Endothelial cell (in vitro differentiated cells): Measurements from ENCODE around the gene MAN1A1. TPM values are rescaled to one million over a fixed set of nuclear protein-coding genes. Genes with fewer than 3 reads are reported as not detected.

ENCODE experiments used
- DNase-seq: peaks from one replicate; pipeline ENCODE4 v3.0.0; 2021; ENCODE audit warnings: low spot score
- H3K27ac Mint-ChIP-seq: one replicate; pipeline ENCODE4 v1.8.0; 2021; ENCODE audit warnings: mixed read lengths, inconsistent platforms; ENCODE audit not compliant: unreplicated experiment
- H3K27me3 Mint-ChIP-seq: one replicate; pipeline ENCODE4 v1.8.0; 2021; ENCODE audit warnings: mild to moderate bottlenecking, moderate library complexity, mixed read lengths, inconsistent platforms; ENCODE audit not compliant: unreplicated experiment
- H3K36me3 Mint-ChIP-seq: one replicate; pipeline ENCODE4 v1.8.0; 2021; ENCODE audit warnings: mild to moderate bottlenecking, low read depth, mixed read lengths, inconsistent platforms; ENCODE audit not compliant: unreplicated experiment
- H3K4me1 Mint-ChIP-seq: one replicate; pipeline ENCODE4 v1.8.0; 2021; ENCODE audit warnings: mild to moderate bottlenecking, mixed read lengths, inconsistent platforms; ENCODE audit not compliant: unreplicated experiment
- H3K4me3 Mint-ChIP-seq: one replicate; pipeline ENCODE4 v1.8.0; 2021; ENCODE audit warnings: mild to moderate bottlenecking, mixed read lengths, inconsistent platforms; ENCODE audit not compliant: unreplicated experiment
- H3K9me3 Mint-ChIP-seq: one replicate; pipeline ENCODE4 v1.8.0; 2021; ENCODE audit warnings: mixed read lengths, inconsistent platforms; ENCODE audit not compliant: unreplicated experiment
- total RNA-seq: library from RNA; stranded (reverse); fragmentation: NEBNext Ultra II Directional; extraction: Animal tissue kit (Norgen Biotek cat#: 25700); gene quantifications from one replicate; pipeline ENCODE4 v1.2.1, GENCODE V29; 2021; ENCODE audit not compliant: unreplicated experiment
- TF ChIP-seq, protein P1 (sequence below): fragments of 200-600 bp; sonication (generic); IDR thresholded peaks from one replicate; pipeline ENCODE4 v1.5.0; 2021; ENCODE audit warnings: antibody characterized with exemption; ENCODE audit not compliant: unreplicated experiment

The MAN1A1 gene
- total RNA-seq, 1 donor from 2014 or later, result 34.4 TPM

DNA sequence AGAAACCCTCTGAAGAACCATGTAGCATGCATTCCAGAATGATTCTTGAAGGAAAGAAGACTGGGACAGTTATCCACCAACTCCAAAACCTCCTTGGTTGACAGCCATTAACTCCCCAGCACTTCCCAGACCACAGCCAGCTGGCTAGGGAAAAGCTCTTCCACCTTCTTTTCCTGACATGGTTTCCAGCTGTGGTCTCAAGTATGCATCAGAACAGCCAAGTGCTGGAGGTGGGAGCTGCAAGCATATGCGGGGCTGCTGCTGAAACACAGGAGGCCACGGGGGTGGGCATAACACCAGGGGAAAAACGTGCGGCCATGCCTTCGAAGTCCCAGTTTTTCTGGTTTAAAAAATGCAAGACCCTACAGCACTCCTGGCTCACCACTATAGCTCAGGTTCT is 163.1 kb downstream of the MAN1A1 start:
- Mint-ChIP-seq H3K4me3 (no peak overlapping the region), H3K4me1 (peaks cover 65% of the 10 kb centered on the region), H3K9me3 (no peaks in the 10 kb centered on the region), H3K36me3 (peaks cover 14% of the 10 kb centered on the region), H3K27me3 (peaks cover 13% of the 10 kb centered on the region), H3K27ac (peak overlapping the region; percentile 73)
- TF ChIP-seq, protein P1, sequence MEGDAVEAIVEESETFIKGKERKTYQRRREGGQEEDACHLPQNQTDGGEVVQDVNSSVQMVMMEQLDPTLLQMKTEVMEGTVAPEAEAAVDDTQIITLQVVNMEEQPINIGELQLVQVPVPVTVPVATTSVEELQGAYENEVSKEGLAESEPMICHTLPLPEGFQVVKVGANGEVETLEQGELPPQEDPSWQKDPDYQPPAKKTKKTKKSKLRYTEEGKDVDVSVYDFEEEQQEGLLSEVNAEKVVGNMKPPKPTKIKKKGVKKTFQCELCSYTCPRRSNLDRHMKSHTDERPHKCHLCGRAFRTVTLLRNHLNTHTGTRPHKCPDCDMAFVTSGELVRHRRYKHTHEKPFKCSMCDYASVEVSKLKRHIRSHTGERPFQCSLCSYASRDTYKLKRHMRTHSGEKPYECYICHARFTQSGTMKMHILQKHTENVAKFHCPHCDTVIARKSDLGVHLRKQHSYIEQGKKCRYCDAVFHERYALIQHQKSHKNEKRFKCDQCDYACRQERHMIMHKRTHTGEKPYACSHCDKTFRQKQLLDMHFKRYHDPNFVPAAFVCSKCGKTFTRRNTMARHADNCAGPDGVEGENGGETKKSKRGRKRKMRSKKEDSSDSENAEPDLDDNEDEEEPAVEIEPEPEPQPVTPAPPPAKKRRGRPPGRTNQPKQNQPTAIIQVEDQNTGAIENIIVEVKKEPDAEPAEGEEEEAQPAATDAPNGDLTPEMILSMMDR, result no peak
- DNase-seq, result peak; percentile 5

DNA sequence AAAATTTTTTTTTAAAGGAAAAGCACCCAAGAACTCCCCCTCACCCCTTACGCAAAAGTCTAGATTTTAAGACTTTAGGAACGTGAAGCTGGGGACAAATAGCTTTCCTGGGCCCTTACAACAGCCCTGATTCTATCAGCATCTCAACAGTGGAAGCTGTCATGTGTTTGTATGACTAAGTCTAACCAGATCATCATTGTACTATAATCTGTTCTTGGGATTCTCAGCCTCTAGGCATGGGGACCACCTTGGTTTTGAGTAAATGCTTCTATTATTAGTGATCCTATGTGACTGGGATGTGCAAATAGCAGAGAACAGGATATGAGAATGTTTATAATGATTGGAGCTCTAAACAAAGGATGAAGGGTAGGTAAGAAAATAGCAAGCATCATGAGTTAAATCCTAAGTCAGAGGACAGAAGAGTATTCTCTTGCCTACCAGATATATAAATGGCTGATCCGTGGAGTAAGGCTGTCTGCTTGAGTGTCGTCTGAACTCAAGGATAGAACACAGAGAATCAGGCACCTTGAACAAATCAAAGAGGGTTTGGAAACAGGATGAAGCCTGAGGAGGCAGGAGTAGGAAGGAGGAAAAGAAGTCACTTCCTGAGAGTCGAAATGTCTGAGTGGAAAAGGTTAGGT is 165.4 kb downstream of the MAN1A1 start:
- TF ChIP-seq, protein P1, result no peak
- Mint-ChIP-seq H3K4me1 (peaks cover 59% of the 10 kb centered on the region), H3K36me3 (peaks cover 22% of the 10 kb centered on the region), H3K4me3 (peak overlapping the region; percentile 39), H3K27ac (peak overlapping the region; percentile 90), H3K9me3 (no peaks in the 10 kb centered on the region), H3K27me3 (peaks cover 11% of the 10 kb centered on the region)
- no peak for DNase-seq

DNA sequence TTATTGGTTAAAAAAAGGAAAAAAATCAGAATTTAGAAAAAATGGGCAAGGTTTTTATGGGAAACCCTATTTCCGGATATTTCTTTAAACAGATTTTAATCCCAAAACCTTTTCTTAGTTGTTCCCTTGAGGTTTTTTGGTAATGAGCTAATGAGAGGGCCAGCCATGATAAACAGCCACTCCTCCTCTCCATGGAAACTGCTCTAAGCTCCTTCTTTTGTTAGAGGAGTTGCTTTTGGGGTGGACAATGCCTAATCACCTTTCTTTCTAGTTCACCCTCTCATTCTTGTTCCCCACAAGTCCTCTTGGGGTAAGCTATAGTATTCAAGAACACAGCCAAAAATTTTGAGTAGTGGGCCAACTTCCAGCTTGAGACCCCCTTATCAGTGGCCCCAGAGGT is 166.1 kb downstream of the MAN1A1 start:
- H3K36me3 Mint-ChIP-seq, result peaks cover 22% of the 10 kb centered on the region
- DNase-seq, result no peak
- TF ChIP-seq, protein P1, result no peak

DNA sequence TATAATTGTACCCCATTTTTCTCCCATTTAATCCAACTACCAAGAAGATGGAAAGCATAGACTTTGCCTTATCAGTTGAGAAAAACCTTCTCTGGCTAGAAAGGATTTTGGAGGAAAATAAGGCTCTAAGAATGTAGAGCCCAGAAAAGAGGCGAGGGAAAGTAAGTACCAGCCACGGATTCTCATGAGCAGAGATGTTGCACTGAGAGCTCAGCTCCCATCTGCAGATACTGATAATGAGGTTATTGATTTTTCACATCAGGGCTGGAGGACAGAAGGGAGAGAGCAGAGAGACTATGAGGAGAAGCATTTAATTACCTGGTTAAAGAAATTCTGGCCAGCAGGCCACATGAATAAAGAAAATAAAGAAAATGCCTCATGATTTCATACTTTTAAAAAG is 166.7 kb downstream of the MAN1A1 start:
- Mint-ChIP-seq H3K4me1 (peaks cover 52% of the 10 kb centered on the region), H3K36me3 (peaks cover 19% of the 10 kb centered on the region), H3K27me3 (peaks cover 11% of the 10 kb centered on the region), H3K27ac (peak overlapping the region; percentile 49), H3K4me3 (no peak overlapping the region), H3K9me3 (no peaks in the 10 kb centered on the region)
- TF ChIP-seq, protein P1, result no peak
- no peak for DNase-seq

More for the DNA sequence above, 166.1 kb downstream of the MAN1A1 start:
- Mint-ChIP-seq H3K27ac (peak overlapping the region; percentile 67), H3K27me3 (peaks cover 11% of the 10 kb centered on the region), H3K9me3 (no peaks in the 10 kb centered on the region), H3K4me3 (no peak overlapping the region), H3K4me1 (peaks cover 57% of the 10 kb centered on the region)

DNA sequence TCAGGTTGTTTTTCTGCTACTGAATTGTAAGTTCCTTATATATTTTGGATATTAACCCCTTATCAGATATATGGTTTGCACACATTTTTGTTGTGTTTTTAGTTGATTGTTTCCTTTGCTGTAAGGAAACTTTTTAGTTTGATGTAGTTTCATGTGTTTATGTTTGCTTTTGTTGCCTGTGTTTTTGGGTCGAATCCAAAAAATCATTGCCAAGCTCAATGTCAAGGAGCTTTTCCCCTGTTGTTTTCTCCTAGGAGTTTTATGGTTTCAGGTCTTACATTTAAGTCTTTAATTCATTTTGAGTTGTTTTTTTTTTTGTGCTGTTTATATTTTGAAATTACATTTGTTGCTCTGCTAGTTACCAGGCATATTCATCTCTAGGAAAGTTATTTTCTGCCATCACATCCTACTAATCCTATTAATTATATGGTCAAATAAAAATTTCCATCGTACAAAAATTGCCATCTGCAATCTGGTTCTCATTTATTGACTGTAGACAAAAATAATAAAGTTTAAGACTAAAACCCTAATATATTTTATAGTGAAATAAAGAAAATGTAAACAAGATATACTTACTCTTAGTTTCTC is 167.3 kb downstream of the MAN1A1 start:
- Mint-ChIP-seq H3K27ac (no peak overlapping the region), H3K27me3 (peaks cover 11% of the 10 kb centered on the region), H3K9me3 (no peaks in the 10 kb centered on the region), H3K4me1 (peaks cover 47% of the 10 kb centered on the region), H3K36me3 (peaks cover 19% of the 10 kb centered on the region), H3K4me3 (no peak overlapping the region)
- TF ChIP-seq, protein P1, result no peak
- DNase-seq, result no peak
